Fibroblast of lung (primary cell): ENCODE results near the gene GC. TPM values are rescaled to one million over a fixed set of nuclear protein-coding genes. Genes with fewer than 3 reads are reported as not detected.
"Not testable (repeated sequence)": the region's sequence is repeated elsewhere in the genome, so short reads cannot be mapped to it uniquely, and the experiment has no call there.

Experiments used
- DNase-seq, 2 donors: peaks; one replicate each; pipeline versions ENCODE4 v3.0.0 to v3.0.0-alpha.2; 2010; ENCODE audit warnings: low read depth in 2 of 2
- H2AFZ ChIP-seq: 2 replicates; pipeline ENCODE4 v1.5.1; 2012; ENCODE audit warnings: low read length, control low read depth, inconsistent platforms
- H3K27ac ChIP-seq: 2 replicates; pipeline ENCODE4 v1.5.1; 2011; ENCODE audit warnings: low read length, control low read depth; ENCODE audit not compliant: insufficient read depth
- H3K27me3 ChIP-seq: 2 replicates; pipeline ENCODE4 v1.5.1; 2011; ENCODE audit warnings: mild to moderate bottlenecking, low read length; ENCODE audit not compliant: control insufficient read depth, insufficient read depth
- H3K36me3 ChIP-seq: 2 replicates; pipeline ENCODE4 v1.5.1; 2011; ENCODE audit warnings: low read length; ENCODE audit not compliant: control insufficient read depth, insufficient read depth
- H3K4me1 ChIP-seq: 2 replicates; pipeline ENCODE4 v1.5.1; 2011; ENCODE audit warnings: low read length; ENCODE audit not compliant: control insufficient read depth, insufficient read depth; ENCODE audit errors: extremely low read depth
- H3K4me2 ChIP-seq: 2 replicates; pipeline ENCODE4 v1.5.1; 2011; ENCODE audit warnings: low read length, control low read depth; ENCODE audit not compliant: insufficient read depth; ENCODE audit errors: extremely low read depth
- H3K4me3 ChIP-seq, 4 experiments: fragments of 200-600 bp in 1 of 4; sonication (generic) in 1 of 4; replicated peaks in 1 of 4; 2 replicates each; pipeline ENCODE4 v1.5.1; 2011 to 2016; ENCODE audit warnings: low read length in 4 of 4, low read depth in 3 of 4, mild to moderate bottlenecking in 3 of 4, control low read depth in 2 of 4, inconsistent platforms in 1 of 4, mixed read lengths in 1 of 4; ENCODE audit not compliant: insufficient read depth in 1 of 4; ENCODE audit errors: control extremely low read depth in 1 of 4
- H3K79me2 ChIP-seq: 2 replicates; pipeline ENCODE4 v1.5.1; 2012; ENCODE audit warnings: mild to moderate bottlenecking, low read length, inconsistent platforms; ENCODE audit not compliant: control insufficient read depth, insufficient read depth
- H3K9ac ChIP-seq: 2 replicates; pipeline ENCODE4 v1.5.1; 2011; ENCODE audit warnings: mild to moderate bottlenecking, low read length, control low read depth; ENCODE audit not compliant: insufficient read depth
- H3K9me3 ChIP-seq: 2 replicates; pipeline ENCODE4 v1.5.1; 2012; ENCODE audit warnings: low read depth, low read length; ENCODE audit not compliant: control insufficient read depth, insufficient read depth
- H4K20me1 ChIP-seq: 2 replicates; pipeline ENCODE4 v1.5.1; 2011; ENCODE audit warnings: low read length; ENCODE audit not compliant: control insufficient read depth, insufficient read depth; ENCODE audit errors: extremely low read depth
- EZH2 ChIP-seq: IDR thresholded peaks from 2 replicates; pipeline ENCODE4 v1.5.1; 2012; ENCODE audit warnings: low read length, control low read depth, mild to moderate bottlenecking; ENCODE audit errors: missing control alignments
- polyA plus RNA-seq, 2 donors: library from polyadenylated mRNA; depleted of rRNA in 1 of 2; stranded (reverse) in 1 of 2; unstranded in 1 of 2; fragments of >200 nt; gene quantifications; 2 replicates each; pipeline ENCODE4 v1.2.1, GENCODE V29; 2011 to 2012; ENCODE audit warnings: missing spikeins in 1 of 2
- total RNA-seq: library from RNA; depleted of rRNA; stranded (reverse); fragments of >200 nt; gene quantifications from 2 replicates; pipeline ENCODE4 v1.2.1, GENCODE V29; 2014
- TF ChIP-seq, protein P1 (sequence below), 2 donors: IDR thresholded peaks in 1 of 2; conservative IDR thresholded peaks in 1 of 2; 1 replicate in 1 of 2; 2 replicates in 1 of 2; pipeline ENCODE4 v1.5.1; 2011 to 2012; ENCODE audit warnings: low read length in 2 of 2, control low read depth in 1 of 2, inconsistent platforms in 1 of 2, low read depth in 1 of 2, mild to moderate bottlenecking in 1 of 2

GC gene
- total and polyA plus RNA-seq, 2 donors (not counting 1 experiment from before 2014, with no cell fraction given), result not detected

DNA sequence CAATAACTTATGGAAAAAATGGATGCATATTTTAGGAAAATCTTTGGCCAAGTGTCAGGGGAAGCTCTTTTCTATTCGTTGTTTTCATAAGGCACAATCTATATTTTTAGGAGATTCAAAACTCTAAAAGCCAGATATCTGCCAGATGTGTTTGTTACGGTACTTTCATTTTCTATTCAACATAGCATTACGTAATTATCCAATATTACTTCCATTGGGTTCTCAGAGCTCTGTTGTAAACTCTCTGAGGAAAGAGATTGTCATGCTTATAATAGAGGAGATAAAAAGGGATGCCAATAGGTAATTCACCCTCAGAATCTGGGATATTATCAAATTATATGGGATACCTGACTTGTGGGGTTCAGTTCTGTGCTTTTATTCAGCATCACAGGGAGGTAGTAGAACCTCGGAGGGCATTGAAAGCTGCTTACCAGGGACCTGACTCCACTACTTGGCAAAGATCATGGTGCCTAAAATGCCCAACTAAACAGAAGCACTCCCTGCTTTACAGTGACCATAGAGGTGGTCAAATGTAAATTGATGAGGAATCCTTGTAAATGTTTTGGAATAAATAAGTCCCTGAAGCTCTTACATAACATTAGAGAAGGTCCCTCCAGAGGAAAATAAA is 32.9 kb upstream of the GC start:
- H2AFZ ChIP-seq, result no peak overlapping the region
- H3K27me3 ChIP-seq, result no peaks in the 10 kb centered on the region
- TF ChIP-seq EZH2, result no peak
- TF ChIP-seq, protein P1, sequence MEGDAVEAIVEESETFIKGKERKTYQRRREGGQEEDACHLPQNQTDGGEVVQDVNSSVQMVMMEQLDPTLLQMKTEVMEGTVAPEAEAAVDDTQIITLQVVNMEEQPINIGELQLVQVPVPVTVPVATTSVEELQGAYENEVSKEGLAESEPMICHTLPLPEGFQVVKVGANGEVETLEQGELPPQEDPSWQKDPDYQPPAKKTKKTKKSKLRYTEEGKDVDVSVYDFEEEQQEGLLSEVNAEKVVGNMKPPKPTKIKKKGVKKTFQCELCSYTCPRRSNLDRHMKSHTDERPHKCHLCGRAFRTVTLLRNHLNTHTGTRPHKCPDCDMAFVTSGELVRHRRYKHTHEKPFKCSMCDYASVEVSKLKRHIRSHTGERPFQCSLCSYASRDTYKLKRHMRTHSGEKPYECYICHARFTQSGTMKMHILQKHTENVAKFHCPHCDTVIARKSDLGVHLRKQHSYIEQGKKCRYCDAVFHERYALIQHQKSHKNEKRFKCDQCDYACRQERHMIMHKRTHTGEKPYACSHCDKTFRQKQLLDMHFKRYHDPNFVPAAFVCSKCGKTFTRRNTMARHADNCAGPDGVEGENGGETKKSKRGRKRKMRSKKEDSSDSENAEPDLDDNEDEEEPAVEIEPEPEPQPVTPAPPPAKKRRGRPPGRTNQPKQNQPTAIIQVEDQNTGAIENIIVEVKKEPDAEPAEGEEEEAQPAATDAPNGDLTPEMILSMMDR (conservative IDR thresholded peaks at IDR 0.05 in 1 of 2, IDR thresholded peaks at IDR 0.05 in 1 of 2; ENCODE audit: low read depth in 1 of 2, low read length in 2 of 2), result no peak
- no peaks in the 10 kb centered on the region for H3K9me3 ChIP-seq
- H3K27ac ChIP-seq, result no peak overlapping the region
- no peaks in the 10 kb centered on the region for H4K20me1 ChIP-seq
- no peaks in the 10 kb centered on the region for H3K4me1 ChIP-seq
- H3K4me3 ChIP-seq, result no peak overlapping the region
- H3K79me2 ChIP-seq, result no peaks in the 10 kb centered on the region
- no peaks in the 10 kb centered on the region for H3K36me3 ChIP-seq
- no peak for DNase-seq
- H3K9ac ChIP-seq, result no peak overlapping the region
- H3K4me2 ChIP-seq, result no peak overlapping the region

DNA sequence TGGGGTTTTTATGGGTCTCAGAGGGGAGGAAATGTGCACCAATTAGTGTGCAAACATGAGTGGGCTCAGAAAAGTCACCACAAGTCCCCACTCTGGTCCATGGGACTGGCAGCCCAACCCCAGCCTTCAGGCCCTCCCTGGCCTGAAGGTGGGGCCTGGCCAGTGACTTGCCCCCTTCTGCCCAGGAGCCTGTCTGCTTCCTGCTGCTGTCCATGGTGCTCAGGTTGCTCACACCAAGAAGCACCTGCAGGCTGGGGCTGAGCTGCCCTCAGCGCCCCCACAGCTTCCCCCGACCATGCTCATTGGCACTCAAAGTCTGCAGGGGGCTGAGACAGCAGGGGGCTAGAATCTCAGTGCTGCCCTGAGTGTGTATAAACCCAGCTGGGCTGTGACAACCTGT is 30.6 kb upstream of the GC start:
- Histone ChIP-seq H3K4me3 (no peak overlapping the region), H3K4me1 (no peaks in the 10 kb centered on the region), H4K20me1 (no peaks in the 10 kb centered on the region), H3K27me3 (no peaks in the 10 kb centered on the region), H3K4me2 (no peak overlapping the region), H2AFZ (no peak overlapping the region), H3K36me3 (no peaks in the 10 kb centered on the region), H3K79me2 (no peaks in the 10 kb centered on the region), H3K9me3 (no peaks in the 10 kb centered on the region), H3K27ac (no peak overlapping the region), H3K9ac (no peak overlapping the region)
- DNase-seq, result no peak
- TF ChIP-seq EZH2, result no peak
- TF ChIP-seq, protein P1 (conservative IDR thresholded peaks at IDR 0.05 in 1 of 2, IDR thresholded peaks at IDR 0.05 in 1 of 2; ENCODE audit: low read depth in 1 of 2, low read length in 2 of 2), result no peak

DNA sequence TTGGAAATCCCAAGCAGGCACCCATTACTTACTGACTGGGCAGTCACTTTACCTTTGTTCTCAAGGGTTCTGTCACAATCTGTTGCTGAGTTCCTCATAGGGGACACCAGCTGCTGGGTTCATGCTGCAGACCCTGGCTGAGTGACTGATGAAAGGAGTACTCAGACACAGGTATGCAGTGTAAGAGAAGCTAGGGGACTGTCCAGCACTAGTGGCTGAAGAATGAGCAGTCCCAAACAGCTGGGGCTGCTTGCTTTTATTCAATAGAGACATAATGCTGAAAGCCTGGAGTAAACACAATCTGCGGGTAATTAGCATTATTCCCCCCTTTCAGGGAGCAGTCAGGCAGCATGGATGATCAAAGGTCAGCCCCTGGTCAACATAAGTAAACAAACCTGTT is 25.9 kb upstream of the GC start:
- H3K9ac ChIP-seq, H3K27ac ChIP-seq, H3K27me3 ChIP-seq, H3K36me3 ChIP-seq, H2AFZ ChIP-seq, H4K20me1 ChIP-seq, H3K4me3 ChIP-seq, DNase-seq, H3K4me1 ChIP-seq, H3K9me3 ChIP-seq, H3K79me2 ChIP-seq, H3K4me2 ChIP-seq: not testable (repeated sequence)
